Activated T-cell treated with anti-CD3 and anti-CD28 coated beads, Interleukin-2, amount 50 U/mL, for 4 hours (primary cell): ENCODE data around the gene MCTP1. TPM values are rescaled to one million over a fixed set of nuclear protein-coding genes. Genes with fewer than 3 reads are reported as not detected.

Experiments used
- ATAC-seq, 2 donors: fragments of 200-7000 bp; cut with Tn5 transposase; one replicate each; pipeline ENCODE4 v1.10.0; 2021
- DNase-seq: peaks from one replicate; pipeline ENCODE4 v3.0.0-alpha.2; 2020
- H3K27me3 Mint-ChIP-seq: one replicate; pipeline ENCODE4 v1.8.0; 2021; ENCODE audit warnings: low read depth, mixed read lengths
- H3K36me3 Mint-ChIP-seq: one replicate; pipeline ENCODE4 v1.8.0; 2022; ENCODE audit warnings: mixed read lengths; ENCODE audit not compliant: insufficient read depth
- H3K4me1 Mint-ChIP-seq: one replicate; pipeline ENCODE4 v1.8.0; 2021; ENCODE audit warnings: low read depth, mixed read lengths
- H3K4me3 Mint-ChIP-seq: one replicate; pipeline ENCODE4 v1.8.0; 2021; ENCODE audit warnings: mild to moderate bottlenecking, moderate library complexity, mixed read lengths
- H3K9me3 Mint-ChIP-seq: one replicate; pipeline ENCODE4 v1.8.0; 2021; ENCODE audit warnings: mixed read lengths
- total RNA-seq, 3 donors: library from RNA; stranded (reverse); gene quantifications; one replicate each; pipeline ENCODE4 v1.2.1, GENCODE V29; 2021

Gene MCTP1
- total RNA-seq, 3 donors from 2014 or later = 0.30 to 1.1 (median 0.92) TPM

DNA sequence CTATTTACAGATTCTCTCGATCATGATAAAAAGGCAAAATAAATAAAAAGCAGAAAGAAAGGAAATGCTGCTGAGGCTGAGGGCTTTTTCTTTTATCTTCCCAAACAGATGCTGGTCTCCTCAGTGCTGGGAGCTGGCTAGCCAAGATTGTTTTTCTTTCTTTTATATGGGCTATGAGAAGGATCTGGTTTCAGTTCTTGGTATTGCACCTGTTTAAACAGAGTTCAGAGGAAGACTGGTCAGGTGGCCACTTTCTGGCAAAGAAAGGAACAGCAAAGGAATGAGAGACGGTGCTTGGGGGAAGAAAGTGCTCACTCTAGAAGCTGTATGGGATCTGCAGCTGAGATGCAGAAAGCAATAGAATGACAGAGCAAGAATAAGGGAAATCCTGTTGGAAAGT is 577.5 kb downstream of the MCTP1 start:
- H3K4me1 Mint-ChIP-seq = peaks cover 4% of the 10 kb centered on the region
- ATAC-seq (no peak), DNase-seq (no peak)
- peaks cover 24% of the 10 kb centered on the region for H3K36me3 Mint-ChIP-seq
- H3K9me3 Mint-ChIP-seq = no peaks in the 10 kb centered on the region
- no peaks in the 10 kb centered on the region for H3K27me3 Mint-ChIP-seq
- no peak overlapping the region for H3K4me3 Mint-ChIP-seq

GRCh38 chr5:94705427-94705826 is 579.5 kb downstream of the MCTP1 start:
- H3K4me1 Mint-ChIP-seq = peaks cover 4% of the 10 kb centered on the region
- H3K9me3 Mint-ChIP-seq = no peaks in the 10 kb centered on the region
- no peaks in the 10 kb centered on the region for H3K27me3 Mint-ChIP-seq
- no peak for ATAC-seq
- H3K36me3 Mint-ChIP-seq = peaks cover 14% of the 10 kb centered on the region
- DNase-seq = no peak
- no peak overlapping the region for H3K4me3 Mint-ChIP-seq

GRCh38 chr5:94702729-94703128 is 582.2 kb downstream of the MCTP1 start:
- Mint-ChIP-seq H3K36me3 (peaks cover 2% of the 10 kb centered on the region), H3K27me3 (no peaks in the 10 kb centered on the region), H3K9me3 (no peaks in the 10 kb centered on the region), H3K4me3 (no peak overlapping the region), H3K4me1 (peaks cover 4% of the 10 kb centered on the region)
- no peak for ATAC-seq
- no peak for DNase-seq

GRCh38 chr5:94700592-94700991 is 584.3 kb downstream of the MCTP1 start:
- peaks cover 4% of the 10 kb centered on the region for H3K36me3 Mint-ChIP-seq
- H3K4me1 Mint-ChIP-seq = peaks cover 4% of the 10 kb centered on the region
- H3K4me3 Mint-ChIP-seq = no peak overlapping the region
- no peaks in the 10 kb centered on the region for H3K9me3 Mint-ChIP-seq
- no peak for DNase-seq
- ATAC-seq = peak in 1 of 2 donors; percentile 59
- no peaks in the 10 kb centered on the region for H3K27me3 Mint-ChIP-seq

- no peaks in the 10 kb centered on the region for H3K27me3 Mint-ChIP-seq
- DNase-seq (no peak), ATAC-seq (no peak)
- peaks cover 4% of the 10 kb centered on the region for H3K36me3 Mint-ChIP-seq
- H3K9me3 Mint-ChIP-seq = no peaks in the 10 kb centered on the region
- no peak overlapping the region for H3K4me3 Mint-ChIP-seq
- peaks cover 4% of the 10 kb centered on the region for H3K4me1 Mint-ChIP-seq
Measured at GRCh38 chr5:94699562-94699961, 585.3 kb downstream of the MCTP1 start.

DNA sequence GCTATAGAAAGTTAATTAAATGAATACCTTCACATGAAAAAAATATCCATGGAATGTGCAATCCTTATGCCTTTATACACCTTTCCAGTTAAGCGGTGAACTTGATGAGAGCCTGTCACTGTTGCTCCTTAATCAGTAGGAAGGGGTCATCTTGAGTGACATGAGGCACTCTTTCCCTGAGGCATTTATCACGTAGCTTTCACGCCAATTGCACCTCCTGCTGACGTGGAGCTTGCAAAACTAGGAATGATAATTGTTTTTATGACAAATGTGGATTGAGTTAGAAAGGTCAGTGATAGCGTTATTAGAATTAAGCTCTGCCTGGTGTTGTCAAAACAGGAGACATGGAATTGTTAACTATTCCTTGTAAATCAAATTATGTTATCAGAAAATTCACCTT is 586.7 kb downstream of the MCTP1 start:
- Mint-ChIP-seq H3K36me3 (peaks cover 6% of the 10 kb centered on the region), H3K4me3 (no peak overlapping the region), H3K27me3 (no peaks in the 10 kb centered on the region), H3K9me3 (no peaks in the 10 kb centered on the region), H3K4me1 (peaks cover 6% of the 10 kb centered on the region)
- ATAC-seq (no peak), DNase-seq (no peak)

DNA sequence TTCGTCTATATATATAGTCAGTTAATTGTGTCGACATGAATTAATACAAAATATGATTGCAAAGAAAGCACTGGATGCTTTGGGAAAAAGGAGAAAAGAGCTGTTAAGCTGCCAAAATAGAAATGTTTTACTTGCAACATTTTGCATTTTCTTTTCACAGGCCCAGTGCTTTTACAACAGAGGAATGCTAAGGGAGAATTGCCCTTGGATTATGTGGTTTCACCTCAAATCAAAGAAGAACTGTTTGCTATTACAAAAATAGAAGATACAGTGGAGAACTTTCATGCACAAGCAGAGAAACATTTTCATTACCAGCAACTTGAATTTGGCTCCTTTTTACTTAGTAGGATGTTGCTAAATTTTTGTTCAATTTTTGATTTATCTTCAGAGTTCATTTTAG is 590.2 kb downstream of the MCTP1 start:
- Mint-ChIP-seq H3K27me3 (no peaks in the 10 kb centered on the region), H3K36me3 (peaks cover 14% of the 10 kb centered on the region), H3K4me3 (no peak overlapping the region), H3K9me3 (no peaks in the 10 kb centered on the region), H3K4me1 (peaks cover 3% of the 10 kb centered on the region)
- DNase-seq = no peak
- no peak for ATAC-seq

DNA sequence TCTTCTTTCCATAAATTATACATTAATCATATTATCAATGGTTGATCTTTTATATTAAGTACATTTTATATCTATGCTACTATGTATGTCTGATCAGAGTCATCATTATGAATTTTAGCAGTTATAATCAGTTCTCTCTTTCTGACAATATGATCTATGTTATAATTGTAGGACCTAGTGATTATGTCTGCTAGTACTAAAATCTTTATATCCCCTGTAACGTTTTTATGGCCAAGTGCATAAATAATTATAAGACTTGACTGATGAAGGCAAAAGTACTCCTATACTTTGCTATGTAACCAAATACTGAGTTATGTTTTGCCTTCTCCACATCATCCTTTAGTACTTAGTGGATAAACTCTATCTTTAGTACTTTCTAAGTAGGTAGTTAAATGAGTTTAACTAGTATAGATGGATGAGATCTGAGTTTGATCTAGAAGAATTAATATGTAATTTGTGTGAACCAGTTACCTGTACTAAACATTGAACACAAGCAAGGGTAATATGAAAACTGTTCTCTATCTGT is 591.0 kb downstream of the MCTP1 start:
- no peak for ATAC-seq
- no peak overlapping the region for H3K4me3 Mint-ChIP-seq
- no peak for DNase-seq
- peaks cover 3% of the 10 kb centered on the region for H3K4me1 Mint-ChIP-seq
- no peaks in the 10 kb centered on the region for H3K9me3 Mint-ChIP-seq
- peaks cover 19% of the 10 kb centered on the region for H3K36me3 Mint-ChIP-seq
- no peaks in the 10 kb centered on the region for H3K27me3 Mint-ChIP-seq

DNA sequence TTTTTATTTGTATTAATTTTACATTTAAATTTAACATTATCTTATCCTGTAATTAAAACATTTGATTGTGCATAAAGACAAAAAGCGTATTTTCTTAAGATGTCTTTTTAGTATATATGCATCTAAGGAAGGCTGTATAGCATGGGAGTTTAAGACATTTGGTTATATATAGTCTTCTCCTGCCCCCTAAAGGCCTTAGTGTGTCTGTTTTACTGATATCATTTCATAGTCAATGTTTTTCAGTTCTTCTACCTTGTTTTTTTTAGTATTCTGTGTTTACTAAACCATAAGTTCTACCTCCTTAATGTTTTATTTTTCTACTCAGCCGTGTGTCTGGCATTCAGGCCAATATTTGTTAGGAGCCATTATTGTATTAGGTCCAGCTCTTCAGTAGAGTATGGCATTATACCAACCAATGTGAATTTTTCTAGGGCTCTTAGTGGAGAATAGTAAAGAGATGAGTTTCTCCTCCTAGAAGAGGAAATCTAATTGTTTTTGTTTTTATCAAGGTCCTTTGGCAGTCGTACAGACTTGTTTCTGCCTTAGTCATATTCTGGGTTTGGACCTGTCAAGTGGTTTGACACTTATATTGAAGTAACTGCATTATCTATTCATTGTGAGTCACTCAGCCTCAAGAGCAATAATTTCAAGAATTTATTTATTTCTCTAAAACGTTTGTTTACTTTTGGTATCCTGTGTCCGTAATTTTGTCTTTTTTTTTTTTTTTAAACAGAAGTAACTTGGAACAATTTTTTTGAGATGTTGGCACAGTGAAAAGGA is 591.7 kb downstream of the MCTP1 start:
- no peak overlapping the region for H3K4me3 Mint-ChIP-seq
- peak in 1 of 2 donors; percentile 43 for ATAC-seq
- H3K27me3 Mint-ChIP-seq = no peaks in the 10 kb centered on the region
- no peak for DNase-seq
- H3K9me3 Mint-ChIP-seq = no peaks in the 10 kb centered on the region
- H3K36me3 Mint-ChIP-seq = peaks cover 24% of the 10 kb centered on the region
- peaks cover 3% of the 10 kb centered on the region for H3K4me1 Mint-ChIP-seq

DNA sequence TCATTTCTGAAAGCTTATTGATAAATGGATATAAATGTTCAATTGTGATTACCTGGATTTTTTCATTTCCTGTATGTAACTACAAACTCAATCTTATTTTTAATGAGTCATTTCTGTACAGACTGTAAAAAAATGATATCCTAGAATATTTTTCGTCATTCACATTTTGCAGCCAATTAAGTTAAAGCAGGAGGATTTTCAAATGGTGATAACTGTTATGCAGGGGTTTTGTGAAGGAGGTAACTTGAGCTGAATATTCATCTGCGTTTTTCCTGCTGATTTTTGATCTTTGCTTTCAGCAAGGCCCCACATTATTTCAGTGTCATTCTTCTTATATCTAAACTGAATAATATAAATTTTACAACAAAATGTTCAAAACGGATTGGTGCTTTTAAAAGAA is 592.3 kb downstream of the MCTP1 start:
- Mint-ChIP-seq H3K4me1 (peaks cover 3% of the 10 kb centered on the region), H3K36me3 (peaks cover 24% of the 10 kb centered on the region), H3K27me3 (no peaks in the 10 kb centered on the region), H3K4me3 (no peak overlapping the region), H3K9me3 (no peaks in the 10 kb centered on the region)
- no peak for ATAC-seq
- DNase-seq = no peak

DNA sequence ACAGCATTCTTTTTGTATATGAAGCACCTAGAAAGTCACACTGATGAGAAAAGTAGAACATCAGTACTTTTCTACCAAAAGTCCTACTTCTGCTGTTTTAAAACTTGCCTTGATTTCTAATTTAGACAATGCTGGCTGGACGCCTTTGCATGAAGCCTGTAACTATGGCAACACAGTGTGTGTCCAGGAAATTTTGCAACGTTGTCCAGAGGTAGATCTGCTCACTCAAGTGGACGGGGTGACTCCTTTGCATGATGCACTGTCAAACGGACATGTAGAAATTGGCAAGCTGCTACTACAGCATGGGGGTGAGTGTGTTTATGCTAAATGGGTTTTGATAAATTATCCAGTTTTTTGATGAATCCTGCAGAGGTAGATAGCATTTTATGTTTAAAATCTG is 592.9 kb downstream of the MCTP1 start:
- no peak for ATAC-seq
- DNase-seq = no peak
- Mint-ChIP-seq H3K9me3 (no peaks in the 10 kb centered on the region), H3K36me3 (peaks cover 26% of the 10 kb centered on the region), H3K27me3 (no peaks in the 10 kb centered on the region), H3K4me3 (no peak overlapping the region), H3K4me1 (peaks cover 3% of the 10 kb centered on the region)

DNA sequence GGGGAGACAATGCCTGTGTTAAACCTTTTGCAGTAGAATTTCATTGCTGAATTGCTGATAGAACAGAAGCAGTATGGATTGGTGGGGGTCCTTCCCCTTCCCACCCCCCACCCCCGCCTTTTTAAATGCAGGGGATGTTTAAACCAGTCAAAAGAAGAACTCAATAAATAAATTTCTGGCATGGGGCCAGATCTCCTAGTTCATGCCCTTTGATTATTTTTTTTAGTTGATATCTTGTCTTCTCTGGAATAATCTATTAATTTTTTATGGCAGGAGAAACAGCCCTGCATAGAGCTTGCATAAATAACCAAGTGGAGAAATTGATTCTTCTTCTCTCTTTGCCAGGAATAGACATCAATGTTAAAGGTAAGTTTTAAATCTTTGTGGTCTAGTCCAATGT is 593.6 kb downstream of the MCTP1 start:
- ATAC-seq = no peak
- Mint-ChIP-seq H3K9me3 (no peaks in the 10 kb centered on the region), H3K4me1 (peaks cover 3% of the 10 kb centered on the region)

GRCh38 chr5:94690778-94691177 is 594.1 kb downstream of the MCTP1 start:
- no peaks in the 10 kb centered on the region for H3K27me3 Mint-ChIP-seq
- ATAC-seq (no peak), DNase-seq (no peak)
- no peaks in the 10 kb centered on the region for H3K9me3 Mint-ChIP-seq
- peaks cover 3% of the 10 kb centered on the region for H3K4me1 Mint-ChIP-seq
- H3K4me3 Mint-ChIP-seq = no peak overlapping the region
- peaks cover 27% of the 10 kb centered on the region for H3K36me3 Mint-ChIP-seq

More for the DNA sequence above, 593.6 kb downstream of the MCTP1 start:
- H3K27me3 Mint-ChIP-seq = no peaks in the 10 kb centered on the region
- peaks cover 26% of the 10 kb centered on the region for H3K36me3 Mint-ChIP-seq
- no peak for DNase-seq
- no peak overlapping the region for H3K4me3 Mint-ChIP-seq

GRCh38 chr5:94689908-94690307 is 595.0 kb downstream of the MCTP1 start:
- peaks cover 3% of the 10 kb centered on the region for H3K4me1 Mint-ChIP-seq
- no peak overlapping the region for H3K4me3 Mint-ChIP-seq
- H3K9me3 Mint-ChIP-seq = no peaks in the 10 kb centered on the region

DNA sequence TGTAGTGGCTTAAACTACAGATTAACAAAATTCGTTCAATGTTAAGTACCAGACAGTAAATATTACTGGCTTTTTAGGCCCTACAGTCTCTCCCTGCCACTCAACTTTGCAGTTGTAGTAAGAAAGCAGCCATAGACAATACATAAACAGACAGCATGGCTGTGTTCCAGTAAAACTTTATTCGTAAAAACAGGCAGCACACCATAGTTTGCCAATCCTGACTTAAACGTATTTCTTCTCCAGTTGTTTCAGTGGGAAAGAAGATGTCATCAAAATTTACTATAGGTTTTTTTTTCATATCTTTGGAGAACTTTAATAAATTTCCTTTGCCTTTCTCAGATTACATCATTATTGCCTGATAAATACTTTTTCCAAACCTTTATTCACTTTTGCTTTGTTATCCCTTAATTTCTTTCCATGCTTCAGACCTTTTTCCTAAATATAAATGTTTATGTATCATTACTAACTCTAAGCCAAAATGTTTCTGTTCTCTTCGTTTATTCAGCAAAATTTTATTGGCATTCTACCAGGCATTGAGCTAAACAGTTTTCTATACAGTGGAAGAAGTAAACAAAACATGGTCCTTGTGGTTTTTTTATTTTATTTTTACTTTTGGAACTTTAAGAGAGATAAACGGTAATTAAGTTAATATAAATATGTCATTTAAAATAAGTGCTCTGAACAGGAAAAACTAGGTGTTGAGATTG is 601.9 kb downstream of the MCTP1 start:
- Mint-ChIP-seq H3K4me3 (no peak overlapping the region), H3K4me1 (no peaks in the 10 kb centered on the region), H3K9me3 (no peaks in the 10 kb centered on the region), H3K36me3 (peaks cover 37% of the 10 kb centered on the region), H3K27me3 (no peaks in the 10 kb centered on the region)
- DNase-seq (no peak), ATAC-seq (no peak)

More at GRCh38 chr5:94689908-94690307, 595.0 kb downstream of the MCTP1 start:
- DNase-seq = no peak
- Mint-ChIP-seq H3K36me3 (peaks cover 30% of the 10 kb centered on the region), H3K27me3 (no peaks in the 10 kb centered on the region)
- ATAC-seq = no peak
